ENCODE measurements around the gene ESRRB. TPM values are rescaled to one million over a fixed set of nuclear protein-coding genes. Genes with fewer than 3 reads are reported as not detected.

The ESRRB gene
- total and polyA plus RNA-seq, 8 donors: 0.58 to 4.6 (median 3.8) TPM; not detected in 2

DNA sequence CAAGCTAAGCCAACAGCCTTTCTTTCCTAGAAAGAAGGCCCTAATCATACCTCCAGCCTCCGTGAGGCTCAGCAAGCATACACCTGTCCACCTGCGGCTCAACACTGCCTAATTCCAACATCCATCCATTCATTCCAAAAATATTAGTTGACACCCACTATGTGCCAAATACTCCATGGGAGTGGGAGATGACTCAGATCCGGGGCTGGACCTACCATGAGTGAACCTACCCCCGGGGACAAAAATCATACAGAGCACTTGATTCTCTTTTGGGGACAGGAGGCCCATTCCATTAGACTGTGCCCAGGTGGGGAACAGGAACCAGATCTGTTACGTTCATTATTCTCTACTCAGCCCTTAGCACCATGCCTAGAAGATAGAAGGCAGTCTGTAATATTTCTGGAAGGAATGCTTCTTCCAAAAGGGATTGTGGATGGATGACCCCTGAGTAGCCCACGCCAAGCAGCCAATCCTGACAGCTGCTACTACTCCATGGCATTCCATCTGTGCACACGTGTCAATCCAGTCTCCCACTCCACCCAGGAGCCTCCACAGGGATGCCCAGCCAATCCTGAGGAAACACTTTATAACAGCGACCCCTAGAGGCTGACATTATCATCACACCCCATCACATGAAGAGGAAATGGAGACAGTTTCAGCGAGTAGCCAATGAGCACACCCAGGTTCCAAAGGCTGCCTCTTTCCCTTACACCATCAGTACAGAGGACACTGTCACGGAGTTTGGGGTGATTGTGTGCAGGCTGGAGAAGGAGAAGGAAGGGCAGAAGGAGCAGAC lies 170.7 kb downstream of the ESRRB start:
- no peaks in the 10 kb centered on the region for H3K36me3 ChIP-seq
- H3K27me3 ChIP-seq: peaks cover 0 to 61% (median 0%) of the 10 kb centered on the region in 3 donors
- H3K27ac ChIP-seq: no peak overlapping the region
- intact Hi-C loops (cut with DNase I; ENCODE audit: low total_unique reads): no loop called here
- no peaks in the 10 kb centered on the region for H3K9me3 ChIP-seq
- WGBS, 5 donors: 53 to 62% (median 56%) methylated on average over 10 of the region's 10 CpGs
- peak in 1 of 2 donors; percentile 37 for DNase-seq
- no peak for TF ChIP-seq EP300 (IDR thresholded peaks at IDR 0.05)
- TF ChIP-seq, protein P1, sequence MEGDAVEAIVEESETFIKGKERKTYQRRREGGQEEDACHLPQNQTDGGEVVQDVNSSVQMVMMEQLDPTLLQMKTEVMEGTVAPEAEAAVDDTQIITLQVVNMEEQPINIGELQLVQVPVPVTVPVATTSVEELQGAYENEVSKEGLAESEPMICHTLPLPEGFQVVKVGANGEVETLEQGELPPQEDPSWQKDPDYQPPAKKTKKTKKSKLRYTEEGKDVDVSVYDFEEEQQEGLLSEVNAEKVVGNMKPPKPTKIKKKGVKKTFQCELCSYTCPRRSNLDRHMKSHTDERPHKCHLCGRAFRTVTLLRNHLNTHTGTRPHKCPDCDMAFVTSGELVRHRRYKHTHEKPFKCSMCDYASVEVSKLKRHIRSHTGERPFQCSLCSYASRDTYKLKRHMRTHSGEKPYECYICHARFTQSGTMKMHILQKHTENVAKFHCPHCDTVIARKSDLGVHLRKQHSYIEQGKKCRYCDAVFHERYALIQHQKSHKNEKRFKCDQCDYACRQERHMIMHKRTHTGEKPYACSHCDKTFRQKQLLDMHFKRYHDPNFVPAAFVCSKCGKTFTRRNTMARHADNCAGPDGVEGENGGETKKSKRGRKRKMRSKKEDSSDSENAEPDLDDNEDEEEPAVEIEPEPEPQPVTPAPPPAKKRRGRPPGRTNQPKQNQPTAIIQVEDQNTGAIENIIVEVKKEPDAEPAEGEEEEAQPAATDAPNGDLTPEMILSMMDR (IDR thresholded peaks at IDR 0.05): no peak
- no peak for TF ChIP-seq POLR2A (IDR thresholded peaks at IDR 0.05)
- TF ChIP-seq POLR2AphosphoS5 (IDR thresholded peaks at IDR 0.05): no peak
- no peak overlapping the region for H3K4me3 ChIP-seq
- peaks cover 0 to 4% (median 0%) of the 10 kb centered on the region in 4 donors for H3K4me1 ChIP-seq

DNA sequence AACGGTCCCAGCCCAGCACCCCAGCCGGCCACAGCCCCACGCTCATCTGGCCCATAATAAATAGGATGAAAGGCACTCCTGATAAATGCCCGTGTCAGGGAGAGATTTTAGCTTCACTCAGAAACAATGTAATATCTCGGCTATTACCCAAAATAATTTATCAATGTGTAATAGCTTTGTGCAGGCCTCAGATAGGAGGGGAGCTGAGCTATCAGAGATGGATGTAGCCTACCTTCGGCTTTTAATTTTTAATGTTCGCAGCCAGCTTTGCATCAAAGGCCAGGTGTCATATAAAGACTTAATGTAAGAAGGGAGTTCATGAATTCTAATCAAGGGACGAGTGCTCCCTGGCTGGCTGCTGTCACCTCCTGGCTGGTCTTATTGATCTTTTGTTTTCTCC lies 171.9 kb downstream of the ESRRB start:
- H3K27ac ChIP-seq: no peak overlapping the region
- intact Hi-C loops (cut with DNase I; ENCODE audit: low total_unique reads): no loop called here
- H3K27me3 ChIP-seq: peaks cover 0 to 60% (median 0%) of the 10 kb centered on the region in 3 donors
- H3K4me3 ChIP-seq: no peak overlapping the region
- H3K36me3 ChIP-seq: no peaks in the 10 kb centered on the region
- no peak for DNase-seq
- 49 to 61% (median 58%) methylated on average over 8 of the region's 8 CpGs for WGBS, 5 donors
- H3K9me3 ChIP-seq: no peaks in the 10 kb centered on the region
- no peaks in the 10 kb centered on the region for H3K4me1 ChIP-seq
- TF ChIP-seq EP300 (IDR thresholded peaks at IDR 0.05) (no peak), POLR2A (IDR thresholded peaks at IDR 0.05) (no peak), POLR2AphosphoS5 (IDR thresholded peaks at IDR 0.05) (no peak)
- TF ChIP-seq, protein P1 (IDR thresholded peaks at IDR 0.05): no peak

DNA sequence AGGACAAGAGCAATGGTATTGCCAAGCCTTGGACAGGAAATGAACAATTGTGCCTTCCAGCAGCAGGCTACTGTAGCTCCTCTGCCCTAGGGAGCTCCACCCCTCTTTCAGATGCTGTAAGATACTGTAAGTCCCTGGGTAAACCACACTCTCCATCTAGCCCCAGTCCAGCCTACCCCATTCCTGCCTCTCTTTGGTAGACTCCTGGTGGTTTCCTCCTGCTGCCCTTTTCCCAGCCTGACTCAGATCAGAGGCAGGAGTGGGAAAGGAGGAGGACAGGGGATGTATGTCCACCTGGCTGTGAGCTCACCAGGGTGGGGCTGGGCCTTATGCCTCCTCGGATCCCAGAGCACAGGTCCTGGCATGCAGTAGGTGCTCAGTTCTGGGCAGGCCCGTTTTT lies 174.6 kb downstream of the ESRRB start:
- 68 to 82% (median 80%) methylated on average over 2 of the region's 2 CpGs for WGBS, 5 donors

DNA sequence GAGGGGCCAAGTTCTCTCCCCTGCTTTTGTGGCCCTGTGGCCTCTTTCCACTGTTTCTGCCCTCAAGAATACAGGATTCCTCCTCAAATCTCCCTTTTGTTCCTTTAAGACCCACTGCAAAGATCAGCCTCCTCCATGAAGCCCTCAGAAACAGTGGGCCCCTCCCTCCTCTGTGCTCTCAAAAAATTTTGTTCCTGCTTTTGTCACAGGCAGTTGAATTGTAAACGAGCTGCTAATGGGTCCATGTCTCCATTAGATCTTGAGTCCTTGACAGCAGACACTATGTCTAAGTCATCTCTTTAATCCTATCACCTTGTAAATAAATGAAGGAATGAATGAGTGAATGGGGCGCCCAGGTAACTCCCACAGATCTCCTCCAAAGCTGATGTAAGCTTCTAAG lies 175.2 kb downstream of the ESRRB start:
- H3K36me3 ChIP-seq: no peaks in the 10 kb centered on the region
- H3K27ac ChIP-seq: no peak overlapping the region
- TF ChIP-seq POLR2A (IDR thresholded peaks at IDR 0.05): no peak
- TF ChIP-seq POLR2AphosphoS5 (IDR thresholded peaks at IDR 0.05): no peak
- TF ChIP-seq, protein P1 (IDR thresholded peaks at IDR 0.05): no peak
- TF ChIP-seq EP300 (IDR thresholded peaks at IDR 0.05): no peak
- DNase-seq: no peak
- intact Hi-C loops (cut with DNase I; ENCODE audit: low total_unique reads): no loop called here
- no peaks in the 10 kb centered on the region for H3K4me1 ChIP-seq
- no peaks in the 10 kb centered on the region for H3K9me3 ChIP-seq
- no peak overlapping the region for H3K4me3 ChIP-seq
- WGBS, 5 donors: 56 to 78% (median 63%) methylated on average over 2 of the region's 2 CpGs
- H3K27me3 ChIP-seq: peaks cover 0 to 33% (median 0%) of the 10 kb centered on the region in 3 donors

More for the DNA sequence above, 174.6 kb downstream of the ESRRB start:
- no peak overlapping the region for H3K4me3 ChIP-seq
- H3K27ac ChIP-seq: no peak overlapping the region
- intact Hi-C loops (cut with DNase I; ENCODE audit: low total_unique reads): no loop called here
- TF ChIP-seq POLR2AphosphoS5 (IDR thresholded peaks at IDR 0.05) (no peak), POLR2A (IDR thresholded peaks at IDR 0.05) (no peak), EP300 (IDR thresholded peaks at IDR 0.05) (no peak)
- TF ChIP-seq, protein P1 (IDR thresholded peaks at IDR 0.05): no peak
- DNase-seq: no peak
- H3K27me3 ChIP-seq: peaks cover 0 to 38% (median 0%) of the 10 kb centered on the region in 3 donors
- no peaks in the 10 kb centered on the region for H3K4me1 ChIP-seq
- no peaks in the 10 kb centered on the region for H3K36me3 ChIP-seq
- H3K9me3 ChIP-seq: no peaks in the 10 kb centered on the region

Other genes with a start within 250 kb of the ESRRB start
- gene GPATCH2L, start 224.2 kb upstream of the ESRRB start, total RNA-seq: 10 to 100 TPM; 15.2 to 96.5 (median 48.7) TPM
- 1 to 10 TPM; 2.2 to 5.0 (median 3.4) TPM for gene GPATCH2L, start 224.2 kb upstream of the ESRRB start, polyA plus RNA-seq

Measured in stomach (tissue), 9 donors.